ENCODE results near the gene HRAS.

Gene HRAS

DNA sequence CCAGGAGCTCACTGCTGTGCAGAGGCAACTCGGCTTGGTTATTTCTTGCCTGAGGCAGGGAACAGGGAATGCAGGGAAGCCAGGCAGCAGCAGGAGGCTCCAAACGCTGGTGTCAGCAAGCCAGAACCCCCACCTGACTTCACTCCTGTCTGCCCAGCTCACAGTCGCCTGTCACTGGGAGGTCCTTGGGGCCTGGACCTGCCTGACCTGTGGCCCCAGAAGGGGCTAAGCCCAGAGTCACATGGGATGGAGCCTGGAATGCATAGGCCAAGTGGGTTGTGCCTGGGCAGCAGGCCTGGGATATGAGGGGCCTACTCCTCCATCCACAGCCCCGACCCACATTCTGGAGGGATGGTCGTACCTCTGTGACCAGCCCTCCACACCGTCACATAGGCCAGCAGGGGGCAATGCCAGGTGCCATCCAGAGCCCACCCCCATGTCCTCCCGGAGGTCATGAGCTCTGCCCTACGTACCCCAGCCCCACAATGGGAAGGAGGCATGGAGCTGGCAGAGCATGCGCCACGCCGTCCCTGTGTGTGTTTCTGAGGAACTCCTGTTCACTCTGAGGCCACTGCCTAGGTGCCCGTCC lies 30.6 kb upstream of the HRAS start:
- no peak for DNase-seq (ENCODE audit: low read depth)
- TF ChIP-seq, protein P1, sequence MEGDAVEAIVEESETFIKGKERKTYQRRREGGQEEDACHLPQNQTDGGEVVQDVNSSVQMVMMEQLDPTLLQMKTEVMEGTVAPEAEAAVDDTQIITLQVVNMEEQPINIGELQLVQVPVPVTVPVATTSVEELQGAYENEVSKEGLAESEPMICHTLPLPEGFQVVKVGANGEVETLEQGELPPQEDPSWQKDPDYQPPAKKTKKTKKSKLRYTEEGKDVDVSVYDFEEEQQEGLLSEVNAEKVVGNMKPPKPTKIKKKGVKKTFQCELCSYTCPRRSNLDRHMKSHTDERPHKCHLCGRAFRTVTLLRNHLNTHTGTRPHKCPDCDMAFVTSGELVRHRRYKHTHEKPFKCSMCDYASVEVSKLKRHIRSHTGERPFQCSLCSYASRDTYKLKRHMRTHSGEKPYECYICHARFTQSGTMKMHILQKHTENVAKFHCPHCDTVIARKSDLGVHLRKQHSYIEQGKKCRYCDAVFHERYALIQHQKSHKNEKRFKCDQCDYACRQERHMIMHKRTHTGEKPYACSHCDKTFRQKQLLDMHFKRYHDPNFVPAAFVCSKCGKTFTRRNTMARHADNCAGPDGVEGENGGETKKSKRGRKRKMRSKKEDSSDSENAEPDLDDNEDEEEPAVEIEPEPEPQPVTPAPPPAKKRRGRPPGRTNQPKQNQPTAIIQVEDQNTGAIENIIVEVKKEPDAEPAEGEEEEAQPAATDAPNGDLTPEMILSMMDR (IDR thresholded peaks at IDR 0.05; ENCODE audit: control insufficient read depth, extremely low read depth, insufficient read depth) = no peak
- H3K4me3 ChIP-seq (ENCODE audit: low read depth, low read length) = no peak overlapping the region

DNA sequence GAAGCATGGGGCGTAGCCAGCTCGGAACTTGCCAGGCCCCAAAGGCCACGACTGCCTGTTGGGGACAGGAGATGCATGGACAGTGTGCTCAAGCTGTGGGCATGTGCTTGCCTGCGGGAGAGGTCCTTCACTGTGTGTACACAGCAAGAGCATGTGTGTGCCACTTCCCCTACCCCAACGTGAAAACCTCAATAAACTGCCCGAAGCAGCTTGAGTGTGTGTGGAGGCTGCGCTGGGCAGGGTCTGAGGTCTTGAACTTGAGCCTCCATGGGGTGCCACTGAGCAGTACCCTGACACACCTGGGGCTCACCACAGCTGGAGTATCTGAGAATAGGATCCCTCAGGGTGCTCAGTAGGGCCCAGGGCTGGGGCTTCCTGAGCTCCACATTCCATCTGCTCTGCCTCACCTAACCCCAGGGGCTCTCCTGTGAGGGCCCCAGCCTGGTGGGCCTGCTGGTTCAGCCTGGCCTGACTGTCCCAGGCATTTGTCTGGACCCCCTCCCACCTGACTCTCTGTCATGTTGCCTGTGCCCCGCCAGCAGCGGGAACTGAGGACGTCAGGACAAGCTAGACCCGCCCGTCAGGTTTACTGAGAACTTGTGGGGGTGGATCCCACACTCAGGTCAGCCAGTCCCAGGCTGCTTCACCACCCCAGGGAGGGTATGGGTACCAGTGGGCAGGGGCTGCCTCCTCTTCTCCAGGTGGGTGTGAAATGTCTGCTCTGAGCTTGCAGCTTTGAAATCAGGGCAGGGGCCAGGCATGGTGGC lies 28.6 kb upstream of the HRAS start:
- H3K4me3 ChIP-seq (ENCODE audit: low read depth, low read length) = no peak overlapping the region
- TF ChIP-seq, protein P1 (IDR thresholded peaks at IDR 0.05; ENCODE audit: control insufficient read depth, extremely low read depth, insufficient read depth) = no peak
- peak; percentile 26 for DNase-seq (ENCODE audit: low read depth)

DNA sequence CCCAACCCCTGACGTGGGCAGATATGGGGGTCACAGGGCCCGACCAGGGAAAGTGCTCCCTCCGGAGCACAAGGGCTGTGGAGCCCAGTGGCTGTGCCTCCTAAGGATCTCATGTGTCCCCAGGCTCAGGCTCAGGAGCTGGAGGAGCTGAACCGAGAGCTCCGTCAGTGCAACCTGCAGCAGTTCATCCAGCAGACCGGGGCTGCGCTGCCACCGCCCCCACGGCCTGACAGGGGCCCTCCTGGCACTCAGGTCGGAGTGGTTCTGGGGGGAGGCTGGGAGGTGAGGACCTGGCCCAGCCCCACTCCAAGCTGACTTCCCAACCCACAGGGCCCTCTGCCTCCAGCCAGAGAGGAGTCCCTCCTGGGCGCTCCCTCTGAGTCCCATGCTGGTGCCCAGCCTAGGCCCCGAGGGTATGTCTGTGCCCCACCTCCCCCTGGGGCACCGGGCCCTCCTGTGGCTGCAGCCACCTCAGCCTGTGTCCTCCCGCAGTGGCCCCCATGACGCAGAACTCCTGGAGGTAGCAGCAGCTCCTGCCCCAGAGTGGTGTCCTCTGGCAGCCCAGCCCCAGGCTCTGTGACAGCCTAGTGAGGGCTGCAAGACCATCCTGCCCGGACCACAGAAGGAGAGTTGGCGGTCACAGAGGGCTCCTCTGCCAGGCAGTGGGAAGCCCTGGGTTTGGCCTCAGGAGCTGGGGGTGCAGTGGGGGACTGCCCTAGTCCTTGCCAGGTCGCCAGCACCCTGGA lies 27.9 kb upstream of the HRAS start:
- H3K4me3 ChIP-seq (ENCODE audit: low read depth, low read length) = no peak overlapping the region
- no peak for DNase-seq (ENCODE audit: low read depth)
- TF ChIP-seq, protein P1 (IDR thresholded peaks at IDR 0.05; ENCODE audit: control insufficient read depth, extremely low read depth, insufficient read depth) = no peak

DNA sequence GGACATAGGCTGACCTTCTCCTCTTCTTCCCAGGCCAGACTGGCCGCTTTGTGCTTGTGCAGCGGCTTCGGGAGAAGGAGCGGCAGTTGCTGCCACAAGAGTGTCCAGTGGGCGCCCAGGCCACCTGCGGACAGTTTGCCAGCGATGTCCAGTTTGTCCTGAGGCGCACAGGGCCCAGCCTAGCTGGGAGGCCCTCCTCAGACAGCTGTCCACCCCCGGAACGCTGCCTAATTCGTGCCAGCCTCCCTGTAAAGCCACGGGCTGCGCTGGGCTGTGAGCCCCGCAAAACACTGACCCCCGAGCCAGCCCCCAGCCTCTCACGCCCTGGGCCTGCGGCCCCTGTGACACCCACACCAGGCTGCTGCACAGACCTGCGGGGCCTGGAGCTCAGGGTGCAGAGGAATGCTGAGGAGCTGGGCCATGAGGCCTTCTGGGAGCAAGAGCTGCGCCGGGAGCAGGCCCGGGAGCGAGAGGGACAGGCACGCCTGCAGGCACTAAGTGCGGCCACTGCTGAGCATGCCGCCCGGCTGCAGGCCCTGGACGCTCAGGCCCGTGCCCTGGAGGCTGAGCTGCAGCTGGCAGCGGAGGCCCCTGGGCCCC lies 26.8 kb upstream of the HRAS start:
- peak overlapping the region; percentile 79 for H3K4me3 ChIP-seq (ENCODE audit: low read depth, low read length)
- TF ChIP-seq, protein P1 (IDR thresholded peaks at IDR 0.05; ENCODE audit: control insufficient read depth, extremely low read depth, insufficient read depth) = no peak
- DNase-seq (ENCODE audit: low read depth) = no peak

DNA sequence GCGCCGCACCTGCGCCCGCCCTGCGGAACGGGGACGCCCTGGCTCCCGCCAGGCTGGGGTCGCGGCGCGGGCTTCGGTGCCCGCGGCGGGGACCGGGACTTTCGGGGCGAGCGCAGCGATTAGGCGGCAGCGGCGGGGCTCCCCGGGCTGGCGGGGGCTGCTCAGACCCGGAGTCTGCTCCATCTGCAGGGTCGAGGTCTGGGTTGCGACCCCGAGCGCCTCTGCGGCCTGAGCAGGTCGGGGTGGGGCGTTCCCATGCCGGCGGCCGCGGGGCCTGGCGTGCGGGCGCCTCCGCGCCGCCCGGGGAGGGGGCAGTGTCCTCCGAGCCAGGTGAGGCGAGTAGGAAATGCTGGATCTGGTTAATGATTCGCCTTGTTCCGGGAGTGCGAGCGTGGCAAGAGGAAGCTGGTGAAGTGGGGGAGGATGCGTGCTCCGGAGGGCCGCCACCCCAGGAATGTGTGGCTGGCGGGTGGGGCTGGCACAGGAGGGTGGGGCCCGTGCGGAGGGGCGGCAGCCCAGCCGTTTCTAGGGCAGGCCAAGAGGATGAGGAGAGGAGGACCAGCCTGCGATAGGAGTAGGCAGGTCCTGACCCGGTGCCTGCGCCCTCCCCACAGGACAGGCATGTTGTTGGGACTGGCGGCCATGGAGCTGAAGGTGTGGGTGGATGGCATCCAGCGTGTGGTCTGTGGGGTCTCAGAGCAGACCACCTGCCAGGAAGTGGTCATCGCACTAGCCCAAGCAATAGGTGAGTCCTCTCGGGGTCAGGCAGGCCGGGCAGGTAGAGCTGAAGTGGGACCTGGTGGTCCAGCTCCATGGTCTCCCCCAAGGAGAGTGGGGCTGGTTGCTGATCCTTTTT lies 26.0 kb upstream of the HRAS start:
- H3K4me3 ChIP-seq (ENCODE audit: low read depth, low read length) = peak overlapping the region; percentile 79
- peak; percentile 36 for DNase-seq (ENCODE audit: low read depth)
- TF ChIP-seq, protein P1 (IDR thresholded peaks at IDR 0.05; ENCODE audit: control insufficient read depth, extremely low read depth, insufficient read depth) = no peak
